Activated CD4-positive, alpha-beta memory T cell treated with anti-CD3 and anti-CD28 coated beads, Interleukin-2, amount 10 ng/mL, durations not matched to agents 7 days and 5 days (primary cell): ENCODE results near the gene ADH7. TPM values are rescaled to one million over a fixed set of nuclear protein-coding genes. Genes with fewer than 3 reads are reported as not detected.
"Not testable (repeated sequence)": the region's sequence is repeated elsewhere in the genome, so short reads cannot be mapped to it uniquely, and the experiment has no call there.

ENCODE experiments used
- CTCF ChIA-PET: fragments of 350-600 bp; sonication (Branson Sonifier 250); formaldehyde crosslinking; loops from one replicate; lab custom pipeline; 2021; ENCODE audit warnings: antibody characterized with exemption, inconsistent platforms; lab: Charles Lee
- POLR2A ChIA-PET: fragments of 350-600 bp; sonication (Branson Sonifier 250); formaldehyde crosslinking; loops from one replicate; lab custom pipeline; 2021; ENCODE audit warnings: antibody characterized with exemption; lab: Charles Lee
- DNase-seq: peaks from one replicate; pipeline ENCODE4 v3.0.0-alpha.2; 2020
- H3K27ac Mint-ChIP-seq: one replicate; pipeline ENCODE4 v1.8.0; 2021; ENCODE audit warnings: mild to moderate bottlenecking, mixed read lengths
- H3K27me3 Mint-ChIP-seq: one replicate; pipeline ENCODE4 v1.8.0; 2021; ENCODE audit warnings: mixed read lengths
- H3K36me3 Mint-ChIP-seq: one replicate; pipeline ENCODE4 v1.8.0; 2021; ENCODE audit warnings: low read depth, mixed read lengths
- H3K4me1 Mint-ChIP-seq: one replicate; pipeline ENCODE4 v1.8.0; 2021; ENCODE audit warnings: mixed read lengths
- H3K4me3 Mint-ChIP-seq: one replicate; pipeline ENCODE4 v1.8.0; 2021; ENCODE audit warnings: mild to moderate bottlenecking, mixed read lengths
- H3K9me3 Mint-ChIP-seq: one replicate; pipeline ENCODE4 v1.8.0; 2021; ENCODE audit warnings: mixed read lengths
- total RNA-seq, 2 experiments: library from RNA; stranded (reverse); gene quantifications; one replicate each; pipeline ENCODE4 v1.2.3, GENCODE V29; 2021

The ADH7 gene
- total RNA-seq, 2 experiments from 2014 or later: not detected

GRCh38 chr4:99383833-99384392, 51.2 kb downstream of the ADH7 start:
- Mint-ChIP-seq H3K4me3 (no peak overlapping the region), H3K27ac (no peak overlapping the region), H3K27me3 (peaks cover 20% of the 10 kb centered on the region), H3K36me3 (no peaks in the 10 kb centered on the region), H3K4me1 (no peaks in the 10 kb centered on the region), H3K9me3 (no peaks in the 10 kb centered on the region)
- POLR2A ChIA-PET: no interaction called here
- CTCF ChIA-PET: no interaction called here
- DNase-seq: no peak

- ChIA-PET POLR2A (no interaction called here), CTCF (no interaction called here)
- Mint-ChIP-seq H3K27ac (no peak overlapping the region), H3K4me3 (no peak overlapping the region), H3K4me1 (no peaks in the 10 kb centered on the region), H3K36me3 (no peaks in the 10 kb centered on the region), H3K9me3 (no peaks in the 10 kb centered on the region), H3K27me3 (peaks cover 15% of the 10 kb centered on the region)
- no peak for DNase-seq
These were observed 51.7 kb downstream of the ADH7 start for GRCh38 chr4:99383399-99383798.

DNA sequence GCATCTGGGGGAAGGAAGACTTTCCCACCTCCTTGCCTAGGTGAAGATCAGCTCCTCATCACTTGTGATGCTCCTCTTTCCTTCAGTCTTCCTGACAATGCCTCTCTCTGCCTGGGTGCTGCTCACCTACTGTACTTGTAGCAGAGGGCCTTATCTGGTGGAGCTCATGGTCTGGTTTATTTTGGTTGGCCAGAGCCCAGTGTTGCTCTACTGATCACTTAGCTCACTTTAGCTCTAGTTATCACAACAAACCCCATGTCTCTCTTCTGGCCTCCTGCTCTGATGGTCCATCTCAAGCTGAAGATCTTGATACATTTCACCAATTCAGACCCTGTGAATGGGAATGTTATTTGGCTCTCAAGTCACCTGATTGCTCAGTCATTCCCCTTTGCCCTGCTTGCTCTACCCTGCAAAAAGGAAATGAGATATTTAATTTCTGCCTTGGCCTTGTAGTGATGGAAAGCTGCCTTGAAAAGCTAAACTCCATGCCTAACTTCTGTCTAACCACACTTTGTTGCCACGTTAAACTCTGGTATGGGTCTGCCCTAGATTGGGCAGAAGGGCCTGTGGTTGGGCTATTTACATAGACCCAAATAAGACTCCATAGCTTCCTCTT, 52.3 kb downstream of the ADH7 start:
- CTCF ChIA-PET: no interaction called here
- H3K4me1 Mint-ChIP-seq: no peaks in the 10 kb centered on the region
- H3K36me3 Mint-ChIP-seq: no peaks in the 10 kb centered on the region

GRCh38 chr4:99381588-99382175, 53.5 kb downstream of the ADH7 start:
- no peak for DNase-seq
- no peaks in the 10 kb centered on the region for H3K4me1 Mint-ChIP-seq
- no peaks in the 10 kb centered on the region for H3K36me3 Mint-ChIP-seq
- H3K4me3 Mint-ChIP-seq: no peak overlapping the region
- H3K9me3 Mint-ChIP-seq: no peaks in the 10 kb centered on the region
- ChIA-PET CTCF (no interaction called here), POLR2A (no interaction called here)
- no peak overlapping the region for H3K27ac Mint-ChIP-seq
- peaks cover 13% of the 10 kb centered on the region for H3K27me3 Mint-ChIP-seq

More for the DNA sequence above, 52.3 kb downstream of the ADH7 start:
- peaks cover 13% of the 10 kb centered on the region for H3K27me3 Mint-ChIP-seq
- POLR2A ChIA-PET: no interaction called here
- H3K9me3 Mint-ChIP-seq: no peaks in the 10 kb centered on the region
- H3K27ac Mint-ChIP-seq: no peak overlapping the region
- no peak for DNase-seq
- H3K4me3 Mint-ChIP-seq: no peak overlapping the region

DNA sequence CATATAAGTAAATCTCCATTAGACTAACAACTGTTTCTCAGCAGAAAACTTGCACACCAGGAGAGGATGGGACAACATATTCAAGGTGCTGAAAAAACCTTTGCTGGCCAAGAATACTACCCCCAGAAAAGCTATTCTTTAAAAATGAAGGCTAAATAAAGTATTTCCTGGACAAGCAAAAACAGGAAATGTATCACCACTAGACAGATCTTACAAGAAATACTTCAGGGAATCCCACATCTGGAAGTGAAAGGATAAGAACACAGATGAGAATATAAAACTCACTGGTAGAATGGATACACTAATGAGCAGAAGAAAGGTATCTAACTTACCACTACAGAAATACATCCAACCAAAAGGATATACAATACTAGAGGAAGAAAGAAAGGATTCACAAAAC, 55.6 kb downstream of the ADH7 start:
- POLR2A ChIA-PET: no interaction called here
- Mint-ChIP-seq H3K9me3 (no peaks in the 10 kb centered on the region), H3K27ac (no peak overlapping the region), H3K4me3 (no peak overlapping the region), H3K4me1 (no peaks in the 10 kb centered on the region), H3K36me3 (no peaks in the 10 kb centered on the region), H3K27me3 (peaks cover 15% of the 10 kb centered on the region)
- no peak for DNase-seq
- CTCF ChIA-PET: interaction anchor here (0.9 kb wide), 1 partner anchor 26 kb away, joined by 3 read pairs; no protein-coding TSS in a partner anchor

DNA sequence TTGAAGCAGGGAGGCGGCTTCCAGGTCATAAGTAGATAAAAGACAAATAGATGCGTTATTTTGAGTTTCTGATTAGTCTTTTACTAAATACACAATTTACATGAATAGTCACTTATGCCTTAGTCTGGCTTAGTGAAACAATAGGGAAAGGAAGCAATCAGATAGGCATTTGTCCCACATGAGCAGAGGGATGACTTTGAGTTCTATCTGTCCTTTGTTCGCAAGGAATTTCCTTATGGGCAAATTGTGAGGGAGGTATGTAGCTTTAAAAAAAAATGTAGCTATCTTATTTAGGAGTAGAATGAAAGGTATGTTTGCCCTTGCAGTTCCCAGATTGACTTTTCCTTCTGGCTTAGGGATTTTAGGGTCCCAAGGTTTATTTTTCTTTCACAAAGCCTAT, 56.3 kb downstream of the ADH7 start:
- DNase-seq: no peak
- no peaks in the 10 kb centered on the region for H3K36me3 Mint-ChIP-seq
- ChIA-PET POLR2A (no interaction called here), CTCF (interaction anchor here (0.9 kb wide), 1 partner anchor 26 kb away, joined by 3 read pairs; no protein-coding TSS in a partner anchor)
- H3K27me3 Mint-ChIP-seq: peaks cover 16% of the 10 kb centered on the region
- H3K4me1 Mint-ChIP-seq: no peaks in the 10 kb centered on the region
- no peak overlapping the region for H3K27ac Mint-ChIP-seq
- no peak overlapping the region for H3K4me3 Mint-ChIP-seq
- H3K9me3 Mint-ChIP-seq: no peaks in the 10 kb centered on the region

GRCh38 chr4:99377341-99377740, 57.8 kb downstream of the ADH7 start:
- H3K36me3 Mint-ChIP-seq, H3K4me3 Mint-ChIP-seq, H3K27ac Mint-ChIP-seq, POLR2A ChIA-PET, H3K9me3 Mint-ChIP-seq, H3K27me3 Mint-ChIP-seq, DNase-seq, H3K4me1 Mint-ChIP-seq: not testable (repeated sequence)
- CTCF ChIA-PET: interaction anchor here (0.7 to 1.2 kb wide), 2 partner anchors 26 to 240 kb away, joined by 5 to 6 read pairs; no protein-coding TSS in a partner anchor

GRCh38 chr4:99372464-99372863, 62.7 kb downstream of the ADH7 start:
- H3K9me3 Mint-ChIP-seq, H3K4me3 Mint-ChIP-seq, H3K27me3 Mint-ChIP-seq, H3K27ac Mint-ChIP-seq, POLR2A ChIA-PET, DNase-seq, H3K36me3 Mint-ChIP-seq, H3K4me1 Mint-ChIP-seq, CTCF ChIA-PET: not testable (repeated sequence)

DNA sequence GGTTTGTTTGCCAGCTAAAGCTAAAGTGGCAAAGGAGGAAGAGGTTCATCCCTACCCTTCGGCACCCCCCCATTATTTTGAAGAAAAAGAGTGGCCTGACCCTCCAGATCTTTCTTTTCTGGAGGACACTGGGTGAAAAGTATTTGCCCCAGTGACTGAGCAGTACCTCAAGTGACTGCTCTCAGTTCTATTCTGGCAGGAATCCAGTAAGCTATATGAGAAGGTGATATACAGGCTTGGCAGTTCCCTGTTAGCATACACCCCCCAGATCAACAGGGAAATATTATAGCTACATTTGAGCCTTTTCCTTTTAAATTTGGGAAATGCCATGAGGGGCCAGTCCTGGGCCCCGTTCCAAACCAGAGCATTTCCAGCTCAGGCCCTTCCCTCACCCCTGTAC, 67.3 kb downstream of the ADH7 start:
- H3K9me3 Mint-ChIP-seq, DNase-seq, H3K27ac Mint-ChIP-seq, CTCF ChIA-PET, H3K4me3 Mint-ChIP-seq, POLR2A ChIA-PET, H3K27me3 Mint-ChIP-seq, H3K4me1 Mint-ChIP-seq, H3K36me3 Mint-ChIP-seq: not testable (repeated sequence)

- Mint-ChIP-seq H3K27me3 (peaks cover 7% of the 10 kb centered on the region), H3K27ac (no peak overlapping the region), H3K9me3 (no peaks in the 10 kb centered on the region), H3K4me1 (no peaks in the 10 kb centered on the region), H3K4me3 (no peak overlapping the region), H3K36me3 (no peaks in the 10 kb centered on the region)
- POLR2A ChIA-PET: no interaction called here
- CTCF ChIA-PET: no interaction called here
- no peak for DNase-seq
These were observed 68.7 kb downstream of the ADH7 start for GRCh38 chr4:99366491-99366890.

GRCh38 chr4:99362768-99363167, 72.4 kb downstream of the ADH7 start:
- CTCF ChIA-PET: no interaction called here
- no peak for DNase-seq
- POLR2A ChIA-PET: no interaction called here
- Mint-ChIP-seq H3K4me1 (no peaks in the 10 kb centered on the region), H3K4me3 (no peak overlapping the region), H3K9me3 (no peaks in the 10 kb centered on the region), H3K27ac (no peak overlapping the region), H3K27me3 (peaks cover 5% of the 10 kb centered on the region), H3K36me3 (no peaks in the 10 kb centered on the region)
